ENCODE data around the gene MARVELD3.

GRCh38 chr16:71669926-71670536, 44.0 kb downstream of the MARVELD3 start:
- no peak for TF ChIP-seq POLR2A (IDR thresholded peaks at IDR 0.05)
- TF ChIP-seq CTCF (IDR thresholded peaks at IDR 0.05 in 8 of 11, conservative IDR thresholded peaks at IDR 0.05 in 3 of 11): no peak
